Activated naive CD4-positive, alpha-beta T cell treated with anti-CD3 and anti-CD28 coated beads for 36 hours (primary cell): ENCODE measurements around the gene C1orf105. TPM values are rescaled to one million over a fixed set of nuclear protein-coding genes. Genes with fewer than 3 reads are reported as not detected.

Experiments used
- CTCF ChIA-PET: fragments of 350-600 bp; sonication (Branson Sonifier 250); formaldehyde crosslinking; loops from one replicate; lab custom pipeline; 2021; ENCODE audit warnings: antibody characterized with exemption; lab: Charles Lee
- DNase-seq: peaks from one replicate; pipeline ENCODE4 v3.0.0-alpha.2; 2020
- H3K27ac Mint-ChIP-seq: one replicate; pipeline ENCODE4 v1.8.0; 2021; ENCODE audit warnings: mild to moderate bottlenecking, mixed read lengths
- H3K27me3 Mint-ChIP-seq: one replicate; pipeline ENCODE4 v1.8.0; 2021; ENCODE audit warnings: low read depth, mixed read lengths
- H3K36me3 Mint-ChIP-seq: one replicate; pipeline ENCODE4 v1.8.0; 2021; ENCODE audit warnings: low read depth, mixed read lengths
- H3K4me1 Mint-ChIP-seq: one replicate; pipeline ENCODE4 v1.8.0; 2021; ENCODE audit warnings: low read depth, mixed read lengths
- H3K4me3 Mint-ChIP-seq: one replicate; pipeline ENCODE4 v1.8.0; 2021; ENCODE audit warnings: mild to moderate bottlenecking, moderate library complexity, mixed read lengths
- H3K9me3 Mint-ChIP-seq: one replicate; pipeline ENCODE4 v1.8.0; 2021; ENCODE audit warnings: mixed read lengths
- intact Hi-C: fragments of 100-400 bp; cut with micrococcal nuclease; formaldehyde crosslinking; loops from one replicate; pipeline ENCODE4 v1.15.1; 2023
- total RNA-seq, 2 experiments: library from RNA; stranded (reverse); gene quantifications; one replicate each; pipeline ENCODE4 v1.2.3, GENCODE V29; 2021

Gene C1orf105
- total RNA-seq, 2 experiments from 2014 or later, result not detected

GRCh38 chr1:172465617-172466016 is 45.1 kb downstream of the C1orf105 start:
- no peak overlapping the region for H3K4me3 Mint-ChIP-seq
- no peak overlapping the region for H3K27ac Mint-ChIP-seq
- intact Hi-C loops, result no loop called here
- DNase-seq, result no peak
- H3K9me3 Mint-ChIP-seq, result no peaks in the 10 kb centered on the region
- CTCF ChIA-PET, result interaction anchor here (0.6 kb wide), 1 partner anchor 8 kb away, joined by 3 read pairs; no protein-coding TSS in a partner anchor
- no peaks in the 10 kb centered on the region for H3K36me3 Mint-ChIP-seq
- H3K27me3 Mint-ChIP-seq, result no peaks in the 10 kb centered on the region
- no peaks in the 10 kb centered on the region for H3K4me1 Mint-ChIP-seq

GRCh38 chr1:172466795-172467407 is 46.4 kb downstream of the C1orf105 start:
- DNase-seq, result no peak
- no peaks in the 10 kb centered on the region for H3K4me1 Mint-ChIP-seq
- CTCF ChIA-PET, result interaction anchor here (0.6 kb wide), 2 partner anchors 210 to 253 kb away, joined by 3 read pairs; no protein-coding TSS in a partner anchor
- no peak overlapping the region for H3K4me3 Mint-ChIP-seq
- no peaks in the 10 kb centered on the region for H3K9me3 Mint-ChIP-seq
- no peaks in the 10 kb centered on the region for H3K36me3 Mint-ChIP-seq
- intact Hi-C loops, result no loop called here
- no peak overlapping the region for H3K27ac Mint-ChIP-seq
- no peaks in the 10 kb centered on the region for H3K27me3 Mint-ChIP-seq

- H3K9me3 Mint-ChIP-seq, result no peaks in the 10 kb centered on the region
- CTCF ChIA-PET, result interaction anchor here (0.6 kb wide), 1 partner anchor 209 kb away, joined by 3 read pairs; no protein-coding TSS in a partner anchor
- H3K4me1 Mint-ChIP-seq, result no peaks in the 10 kb centered on the region
- no peak overlapping the region for H3K27ac Mint-ChIP-seq
- intact Hi-C loops, result no loop called here
- DNase-seq, result no peak
- H3K4me3 Mint-ChIP-seq, result no peak overlapping the region
- no peaks in the 10 kb centered on the region for H3K27me3 Mint-ChIP-seq
- H3K36me3 Mint-ChIP-seq, result no peaks in the 10 kb centered on the region
These were observed 47.0 kb downstream of the C1orf105 start for GRCh38 chr1:172467446-172467845.

GRCh38 chr1:172468296-172468695 is 47.8 kb downstream of the C1orf105 start:
- Mint-ChIP-seq H3K4me1 (no peaks in the 10 kb centered on the region), H3K4me3 (no peak overlapping the region), H3K27me3 (peaks cover 1% of the 10 kb centered on the region), H3K9me3 (no peaks in the 10 kb centered on the region), H3K27ac (no peak overlapping the region), H3K36me3 (no peaks in the 10 kb centered on the region)
- CTCF ChIA-PET, result interaction anchor here (0.8 kb wide), 1 partner anchor 29 kb away, joined by 3 read pairs; no protein-coding TSS in a partner anchor
- DNase-seq, result no peak
- intact Hi-C loops, result no loop called here

GRCh38 chr1:172469717-172470116 is 49.2 kb downstream of the C1orf105 start:
- CTCF ChIA-PET, result no interaction called here
- Mint-ChIP-seq H3K4me3 (no peak overlapping the region), H3K36me3 (no peaks in the 10 kb centered on the region), H3K27ac (no peak overlapping the region), H3K9me3 (no peaks in the 10 kb centered on the region), H3K27me3 (peaks cover 2% of the 10 kb centered on the region), H3K4me1 (no peaks in the 10 kb centered on the region)
- no peak for DNase-seq
- intact Hi-C loops, result no loop called here

- Mint-ChIP-seq H3K9me3 (no peaks in the 10 kb centered on the region), H3K36me3 (no peaks in the 10 kb centered on the region), H3K27me3 (peaks cover 2% of the 10 kb centered on the region), H3K27ac (no peak overlapping the region), H3K4me3 (no peak overlapping the region), H3K4me1 (peaks cover 3% of the 10 kb centered on the region)
- CTCF ChIA-PET, result no interaction called here
- intact Hi-C loops, result no loop called here
- DNase-seq, result no peak
These were observed 49.7 kb downstream of the C1orf105 start for GRCh38 chr1:172470149-172470548.

GRCh38 chr1:172471666-172472065 is 51.2 kb downstream of the C1orf105 start:
- peaks cover 10% of the 10 kb centered on the region for H3K4me1 Mint-ChIP-seq
- peaks cover 2% of the 10 kb centered on the region for H3K27me3 Mint-ChIP-seq
- H3K9me3 Mint-ChIP-seq, result no peaks in the 10 kb centered on the region
- no peaks in the 10 kb centered on the region for H3K36me3 Mint-ChIP-seq
- intact Hi-C loops, result no loop called here
- no peak overlapping the region for H3K4me3 Mint-ChIP-seq
- no peak overlapping the region for H3K27ac Mint-ChIP-seq
- DNase-seq, result no peak
- CTCF ChIA-PET, result no interaction called here

GRCh38 chr1:172472495-172472894 is 52.0 kb downstream of the C1orf105 start:
- CTCF ChIA-PET, result interaction anchor here (1.2 kb wide), 1 partner anchor 12 kb away, joined by 3 read pairs; no protein-coding TSS in a partner anchor

GRCh38 chr1:172473302-172473701 is 52.8 kb downstream of the C1orf105 start:
- Mint-ChIP-seq H3K27ac (no peak overlapping the region), H3K4me1 (peaks cover 10% of the 10 kb centered on the region), H3K4me3 (no peak overlapping the region), H3K27me3 (peaks cover 2% of the 10 kb centered on the region), H3K36me3 (no peaks in the 10 kb centered on the region), H3K9me3 (no peaks in the 10 kb centered on the region)
- no peak for DNase-seq
- CTCF ChIA-PET, result interaction anchor here (0.7 to 1.2 kb wide), 2 partner anchors 11 to 881 kb away, joined by 3 to 6 read pairs; no protein-coding TSS in a partner anchor
- intact Hi-C loops, result no loop called here

More at GRCh38 chr1:172472495-172472894, 52.0 kb downstream of the C1orf105 start:
- DNase-seq, result no peak
- no peak overlapping the region for H3K4me3 Mint-ChIP-seq
- H3K4me1 Mint-ChIP-seq, result peaks cover 10% of the 10 kb centered on the region
- no peak overlapping the region for H3K27ac Mint-ChIP-seq
- no peaks in the 10 kb centered on the region for H3K9me3 Mint-ChIP-seq
- H3K36me3 Mint-ChIP-seq, result no peaks in the 10 kb centered on the region
- H3K27me3 Mint-ChIP-seq, result peaks cover 2% of the 10 kb centered on the region
- intact Hi-C loops, result no loop called here

GRCh38 chr1:172473842-172474241 is 53.4 kb downstream of the C1orf105 start:
- Mint-ChIP-seq H3K4me3 (no peak overlapping the region), H3K9me3 (no peaks in the 10 kb centered on the region), H3K4me1 (peaks cover 10% of the 10 kb centered on the region), H3K36me3 (no peaks in the 10 kb centered on the region), H3K27me3 (peaks cover 2% of the 10 kb centered on the region), H3K27ac (no peak overlapping the region)
- DNase-seq, result no peak
- intact Hi-C loops, result no loop called here
- CTCF ChIA-PET, result no interaction called here

- H3K27ac Mint-ChIP-seq, result no peak overlapping the region
- H3K4me1 Mint-ChIP-seq, result peaks cover 16% of the 10 kb centered on the region
- no peaks in the 10 kb centered on the region for H3K9me3 Mint-ChIP-seq
- H3K4me3 Mint-ChIP-seq, result no peak overlapping the region
- peaks cover 2% of the 10 kb centered on the region for H3K27me3 Mint-ChIP-seq
- no peak for DNase-seq
- CTCF ChIA-PET, result no interaction called here
- H3K36me3 Mint-ChIP-seq, result no peaks in the 10 kb centered on the region
- intact Hi-C loops, result no loop called here
These were observed 55.8 kb downstream of the C1orf105 start for GRCh38 chr1:172476218-172476811.

- intact Hi-C loops, result no loop called here
- Mint-ChIP-seq H3K27me3 (peaks cover 2% of the 10 kb centered on the region), H3K36me3 (no peaks in the 10 kb centered on the region), H3K4me3 (no peak overlapping the region), H3K27ac (no peak overlapping the region), H3K4me1 (peaks cover 16% of the 10 kb centered on the region), H3K9me3 (no peaks in the 10 kb centered on the region)
- DNase-seq, result no peak
- CTCF ChIA-PET, result no interaction called here
These were observed 56.7 kb downstream of the C1orf105 start for GRCh38 chr1:172477216-172477615.

GRCh38 chr1:172477741-172478140 is 57.3 kb downstream of the C1orf105 start:
- intact Hi-C loops, result no loop called here
- no peak for DNase-seq
- H3K4me1 Mint-ChIP-seq, result peaks cover 16% of the 10 kb centered on the region
- no peak overlapping the region for H3K27ac Mint-ChIP-seq
- H3K4me3 Mint-ChIP-seq, result no peak overlapping the region
- peaks cover 2% of the 10 kb centered on the region for H3K27me3 Mint-ChIP-seq
- no peaks in the 10 kb centered on the region for H3K36me3 Mint-ChIP-seq
- no peaks in the 10 kb centered on the region for H3K9me3 Mint-ChIP-seq
- CTCF ChIA-PET, result no interaction called here
